Heart left ventricle (tissue), 13 donors: Measurements from ENCODE around the gene TH.

ENCODE experiments used
- POLR2A ChIP-seq, 2 donors: fragments of 450-650 bp; IDR thresholded peaks; one replicate each; pipeline ENCODE4 v1.6.1; 2017; ENCODE audit warnings: antibody characterized with exemption in 2 of 2, mild to moderate bottlenecking in 2 of 2, moderate library complexity in 2 of 2
- TF ChIP-seq, protein P1 (sequence below), 12 donors: fragments of 200-600 bp; sonication (generic) in 4 of 12; IDR thresholded peaks; one replicate each; pipeline versions ENCODE4 v1.5.0 to v1.8.0; 2018 to 2022; ENCODE audit warnings: antibody characterized with exemption in 12 of 12, mild to moderate bottlenecking in 5 of 12
- donor health status: ischemic (EF 13 %, LVEDD 7.1; RV severe dilation, severe dysfunction).
- donor health status: DM: no; HTN: yes; CAD: no.
- donor health status: DM: no; HTN: no; CAD: no.
- donor health status: ischemic (EF 25% LVEDD 6.9; RV normal size, moderate dysfunction).
- donor health status: ischemic (EF 25% LVEDD 5.7; RV mildly dilated, moderate dysfunction).
- donor health status: ischemic (EF 35%, LVEDD 5.7; RV mildly dilated, moderate dysfunction).
- donor health status: nonischemic (EF 11% LVEDD 7.7; RV severe dilation, severe dysfunction).
- donor health status: DM: yes; HTN: yes; CAD: no.
- donor health status: PGD.
- donor health status: ischemic (EF 29% LVEDD 5.4; RV normal size, mild dysfunction).
- donor health status: nonischemic (EF 23%, LVEDD 6.1; RV moderate dilation, normal function).

DNA sequence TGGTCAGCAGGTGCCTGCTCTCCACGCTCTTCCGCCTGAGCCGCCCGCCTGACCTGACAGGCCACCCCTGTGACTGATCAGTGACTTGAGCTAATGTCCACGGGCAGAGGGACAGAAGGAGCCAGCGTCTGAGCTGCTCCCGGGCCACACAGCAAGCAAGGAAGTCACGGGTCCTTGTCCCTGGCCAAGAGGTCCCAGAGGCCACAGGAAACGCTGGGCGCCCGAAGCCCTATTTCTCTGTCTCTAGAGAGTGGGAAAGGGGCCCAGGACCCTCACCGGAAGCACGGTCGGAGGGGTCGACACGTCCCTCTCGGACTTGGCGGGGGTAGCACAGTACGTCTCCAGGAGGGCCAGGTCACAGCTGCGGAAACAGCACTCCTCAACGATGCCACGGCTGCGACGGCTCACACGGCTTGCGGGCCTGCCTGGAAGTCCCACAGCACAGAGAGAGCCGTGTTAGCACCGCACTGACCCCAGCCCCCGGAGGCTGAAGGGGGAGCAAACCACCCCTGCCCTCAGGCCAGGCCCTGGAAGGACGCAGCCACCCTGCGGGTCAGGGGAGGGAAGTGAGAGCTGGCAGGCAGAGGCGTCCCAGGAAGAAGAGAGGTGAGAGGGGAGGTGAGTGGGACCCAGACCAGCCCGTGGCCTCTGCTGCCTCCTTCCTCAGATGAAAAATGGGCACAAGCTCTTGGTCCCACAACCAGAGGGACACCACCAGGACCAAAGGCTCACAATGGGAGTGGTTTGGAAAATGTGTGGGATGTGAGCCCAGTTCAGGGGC, 38.2 kb downstream of the TH start:
- TF ChIP-seq, protein P1, sequence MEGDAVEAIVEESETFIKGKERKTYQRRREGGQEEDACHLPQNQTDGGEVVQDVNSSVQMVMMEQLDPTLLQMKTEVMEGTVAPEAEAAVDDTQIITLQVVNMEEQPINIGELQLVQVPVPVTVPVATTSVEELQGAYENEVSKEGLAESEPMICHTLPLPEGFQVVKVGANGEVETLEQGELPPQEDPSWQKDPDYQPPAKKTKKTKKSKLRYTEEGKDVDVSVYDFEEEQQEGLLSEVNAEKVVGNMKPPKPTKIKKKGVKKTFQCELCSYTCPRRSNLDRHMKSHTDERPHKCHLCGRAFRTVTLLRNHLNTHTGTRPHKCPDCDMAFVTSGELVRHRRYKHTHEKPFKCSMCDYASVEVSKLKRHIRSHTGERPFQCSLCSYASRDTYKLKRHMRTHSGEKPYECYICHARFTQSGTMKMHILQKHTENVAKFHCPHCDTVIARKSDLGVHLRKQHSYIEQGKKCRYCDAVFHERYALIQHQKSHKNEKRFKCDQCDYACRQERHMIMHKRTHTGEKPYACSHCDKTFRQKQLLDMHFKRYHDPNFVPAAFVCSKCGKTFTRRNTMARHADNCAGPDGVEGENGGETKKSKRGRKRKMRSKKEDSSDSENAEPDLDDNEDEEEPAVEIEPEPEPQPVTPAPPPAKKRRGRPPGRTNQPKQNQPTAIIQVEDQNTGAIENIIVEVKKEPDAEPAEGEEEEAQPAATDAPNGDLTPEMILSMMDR (IDR thresholded peaks at IDR 0.05): no peak
- no peak for TF ChIP-seq POLR2A (IDR thresholded peaks at IDR 0.05)
